Panc1 (cell line): ENCODE measurements around the gene UBE3B.

Source experiments
- CTCF ChIP-seq: fragments of 450-650 bp; IDR thresholded peaks from 2 replicates; pipeline ENCODE4 v1.5.1; 2017; ENCODE audit warnings: mild to moderate bottlenecking
- POLR2AphosphoS5 ChIP-seq: IDR thresholded peaks from 2 replicates; pipeline ENCODE4 v1.6.1; 2012; ENCODE audit warnings: mild to moderate bottlenecking, low read depth, low read length, moderate library complexity
- SIN3A ChIP-seq: IDR thresholded peaks from 2 replicates; pipeline ENCODE4 v1.6.1; 2012; ENCODE audit warnings: low read depth, mild to moderate bottlenecking, low read length, moderate library complexity, borderline replicate concordance; ENCODE audit not compliant: insufficient read depth
- TF ChIP-seq, protein P1 (sequence below), 2 experiments: IDR thresholded peaks; 2 replicates each; pipeline ENCODE4 v1.6.1; 2011 to 2012; ENCODE audit warnings: low read depth in 2 of 2, control low read depth in 1 of 2, low read length in 1 of 2, mild to moderate bottlenecking in 1 of 2, moderate library complexity in 1 of 2; ENCODE audit not compliant: insufficient read depth in 1 of 2

GRCh38 chr12:109489016-109489954 lies 11.9 kb downstream of the UBE3B start:
- TF ChIP-seq POLR2AphosphoS5 (no peak), CTCF (no peak), SIN3A (no peak)
- TF ChIP-seq, protein P1, sequence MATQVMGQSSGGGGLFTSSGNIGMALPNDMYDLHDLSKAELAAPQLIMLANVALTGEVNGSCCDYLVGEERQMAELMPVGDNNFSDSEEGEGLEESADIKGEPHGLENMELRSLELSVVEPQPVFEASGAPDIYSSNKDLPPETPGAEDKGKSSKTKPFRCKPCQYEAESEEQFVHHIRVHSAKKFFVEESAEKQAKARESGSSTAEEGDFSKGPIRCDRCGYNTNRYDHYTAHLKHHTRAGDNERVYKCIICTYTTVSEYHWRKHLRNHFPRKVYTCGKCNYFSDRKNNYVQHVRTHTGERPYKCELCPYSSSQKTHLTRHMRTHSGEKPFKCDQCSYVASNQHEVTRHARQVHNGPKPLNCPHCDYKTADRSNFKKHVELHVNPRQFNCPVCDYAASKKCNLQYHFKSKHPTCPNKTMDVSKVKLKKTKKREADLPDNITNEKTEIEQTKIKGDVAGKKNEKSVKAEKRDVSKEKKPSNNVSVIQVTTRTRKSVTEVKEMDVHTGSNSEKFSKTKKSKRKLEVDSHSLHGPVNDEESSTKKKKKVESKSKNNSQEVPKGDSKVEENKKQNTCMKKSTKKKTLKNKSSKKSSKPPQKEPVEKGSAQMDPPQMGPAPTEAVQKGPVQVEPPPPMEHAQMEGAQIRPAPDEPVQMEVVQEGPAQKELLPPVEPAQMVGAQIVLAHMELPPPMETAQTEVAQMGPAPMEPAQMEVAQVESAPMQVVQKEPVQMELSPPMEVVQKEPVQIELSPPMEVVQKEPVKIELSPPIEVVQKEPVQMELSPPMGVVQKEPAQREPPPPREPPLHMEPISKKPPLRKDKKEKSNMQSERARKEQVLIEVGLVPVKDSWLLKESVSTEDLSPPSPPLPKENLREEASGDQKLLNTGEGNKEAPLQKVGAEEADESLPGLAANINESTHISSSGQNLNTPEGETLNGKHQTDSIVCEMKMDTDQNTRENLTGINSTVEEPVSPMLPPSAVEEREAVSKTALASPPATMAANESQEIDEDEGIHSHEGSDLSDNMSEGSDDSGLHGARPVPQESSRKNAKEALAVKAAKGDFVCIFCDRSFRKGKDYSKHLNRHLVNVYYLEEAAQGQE (IDR thresholded peaks at IDR 0.05; ENCODE audit: insufficient read depth in 1 of 2, low read depth in 2 of 2, low read length in 1 of 2): no peak
